Measurements from ENCODE around the gene UBASH3A. TPM values are rescaled to one million over a fixed set of nuclear protein-coding genes. Genes with fewer than 3 reads are reported as not detected.

Gene UBASH3A
- polyA plus RNA-seq, 3 donors = not detected

DNA sequence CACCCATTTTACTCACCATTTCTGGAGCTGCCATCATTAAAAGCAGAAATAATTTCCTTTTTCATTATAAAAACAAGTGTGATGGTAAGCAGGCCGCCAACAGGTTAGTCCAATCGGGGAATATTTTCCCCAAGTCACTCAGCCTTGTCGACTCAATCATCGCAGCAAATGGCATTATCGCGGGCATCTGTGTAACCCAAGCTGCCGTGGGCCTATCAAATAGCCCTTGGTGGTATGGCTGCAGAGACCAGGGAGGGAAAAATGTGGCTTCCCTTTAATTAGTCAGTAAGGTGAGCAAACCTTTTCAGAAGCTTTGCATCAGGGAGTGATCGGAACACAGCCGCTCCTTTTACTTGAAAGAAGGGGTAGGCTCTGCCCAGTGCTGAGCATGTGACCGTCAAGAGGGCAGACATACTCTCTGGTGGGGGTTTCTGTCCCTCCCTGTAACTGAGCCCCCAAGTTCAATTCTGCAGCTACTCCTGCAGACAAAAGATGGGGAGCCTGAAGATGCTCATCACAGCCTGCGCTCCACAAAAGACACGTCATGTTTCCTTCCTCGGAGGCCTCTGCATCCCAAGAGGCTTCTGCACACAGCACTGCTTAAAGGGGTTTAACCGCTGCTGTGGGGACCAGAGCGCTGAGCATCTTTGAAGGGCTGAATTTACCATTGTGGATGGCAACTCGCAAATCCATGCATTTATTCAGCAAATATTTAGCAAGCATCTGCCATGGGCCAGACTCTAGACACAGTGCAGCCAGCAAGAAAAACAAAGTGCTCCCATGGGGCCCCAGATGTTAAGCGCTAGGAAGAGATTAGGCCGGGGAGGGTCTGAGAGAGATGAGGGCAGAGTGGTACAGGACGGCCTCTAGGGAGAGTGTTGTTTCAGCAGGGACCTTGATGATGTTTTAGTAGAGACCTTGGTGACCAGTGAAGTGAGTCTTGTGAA is 6.6 kb upstream of the UBASH3A start:
- Histone ChIP-seq H3K79me2 (ENCODE audit: insufficient read depth, low read length) (no peaks in the 10 kb centered on the region), H3K27me3 (ENCODE audit: control insufficient read depth in 2 of 2, insufficient read depth in 2 of 2, low read length in 2 of 2) (no peaks in the 10 kb centered on the region), H2AFZ (ENCODE audit: insufficient read depth, low read depth, low read length, poor library complexity, severe bottlenecking) (no peak overlapping the region), H3K9ac (ENCODE audit: insufficient read depth, low read length, poor library complexity, severe bottlenecking) (no peak overlapping the region), H3K4me3 (replicated peaks in 1 of 3; ENCODE audit: low read depth in 2 of 3, low read length in 3 of 3) (no peak overlapping the region), H3K9me3 (replicated peaks in 1 of 2; ENCODE audit: control insufficient read depth in 1 of 2, insufficient read depth in 1 of 2, low read length in 2 of 2) (no peaks in the 10 kb centered on the region), H3K4me2 (replicated peaks; ENCODE audit: extremely low read depth, low read length, poor library complexity, severe bottlenecking) (no peak overlapping the region), H3K36me3 (replicated peaks in 1 of 2; ENCODE audit: control insufficient read depth in 1 of 2, insufficient read depth in 2 of 2, low read length in 2 of 2) (no peaks in the 10 kb centered on the region), H4K20me1 (ENCODE audit: insufficient read depth, low read length) (no peaks in the 10 kb centered on the region), H3K27ac (ENCODE audit: low read depth in 1 of 2, low read length in 2 of 2) (no peak overlapping the region), H3K4me1 (ENCODE audit: control insufficient read depth in 1 of 2, insufficient read depth in 2 of 2, low read length in 2 of 2) (no peaks in the 10 kb centered on the region)
- WGBS (ENCODE audit: insufficient coverage) = 96% methylated on average over 14 of the region's 19 CpGs
- no peaks in the 10 kb centered on the region for H3K4me1 Mint-ChIP-seq
- H3K9me3 Mint-ChIP-seq = peaks cover 0 to 5% (median 2%) of the 10 kb centered on the region in 7 donors
- TF ChIP-seq, protein P1, sequence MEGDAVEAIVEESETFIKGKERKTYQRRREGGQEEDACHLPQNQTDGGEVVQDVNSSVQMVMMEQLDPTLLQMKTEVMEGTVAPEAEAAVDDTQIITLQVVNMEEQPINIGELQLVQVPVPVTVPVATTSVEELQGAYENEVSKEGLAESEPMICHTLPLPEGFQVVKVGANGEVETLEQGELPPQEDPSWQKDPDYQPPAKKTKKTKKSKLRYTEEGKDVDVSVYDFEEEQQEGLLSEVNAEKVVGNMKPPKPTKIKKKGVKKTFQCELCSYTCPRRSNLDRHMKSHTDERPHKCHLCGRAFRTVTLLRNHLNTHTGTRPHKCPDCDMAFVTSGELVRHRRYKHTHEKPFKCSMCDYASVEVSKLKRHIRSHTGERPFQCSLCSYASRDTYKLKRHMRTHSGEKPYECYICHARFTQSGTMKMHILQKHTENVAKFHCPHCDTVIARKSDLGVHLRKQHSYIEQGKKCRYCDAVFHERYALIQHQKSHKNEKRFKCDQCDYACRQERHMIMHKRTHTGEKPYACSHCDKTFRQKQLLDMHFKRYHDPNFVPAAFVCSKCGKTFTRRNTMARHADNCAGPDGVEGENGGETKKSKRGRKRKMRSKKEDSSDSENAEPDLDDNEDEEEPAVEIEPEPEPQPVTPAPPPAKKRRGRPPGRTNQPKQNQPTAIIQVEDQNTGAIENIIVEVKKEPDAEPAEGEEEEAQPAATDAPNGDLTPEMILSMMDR (IDR thresholded peaks at IDR 0.05) = no peak
- H3K27me3 Mint-ChIP-seq (ENCODE audit: low read depth in 3 of 3) = peaks cover 0 to 3% (median 0%) of the 10 kb centered on the region in 3 donors
- no peak overlapping the region for H3K27ac Mint-ChIP-seq
- no peak for DNase-seq
- intact Hi-C loops (cut with micrococcal nuclease) = no loop called here
- H3K4me3 Mint-ChIP-seq = no peak overlapping the region
- H3K36me3 Mint-ChIP-seq = no peaks in the 10 kb centered on the region

GRCh38 chr21:42397746-42398394 is 5.8 kb upstream of the UBASH3A start:
- no peaks in the 10 kb centered on the region for H4K20me1 ChIP-seq (ENCODE audit: insufficient read depth, low read length)
- H3K4me3 ChIP-seq (replicated peaks in 1 of 3; ENCODE audit: low read depth in 2 of 3, low read length in 3 of 3) = no peak overlapping the region
- H3K9ac ChIP-seq (ENCODE audit: insufficient read depth, low read length, poor library complexity, severe bottlenecking) = no peak overlapping the region
- H3K9me3 ChIP-seq (replicated peaks in 1 of 2; ENCODE audit: control insufficient read depth in 1 of 2, insufficient read depth in 1 of 2, low read length in 2 of 2) = no peaks in the 10 kb centered on the region
- no peak for DNase-seq
- Mint-ChIP-seq H3K4me3 (no peak overlapping the region), H3K9me3 (peaks cover 0 to 5% (median 2%) of the 10 kb centered on the region in 7 donors), H3K36me3 (no peaks in the 10 kb centered on the region), H3K27me3 (ENCODE audit: low read depth in 3 of 3) (peaks cover 0 to 2% (median 0%) of the 10 kb centered on the region in 3 donors), H3K4me1 (no peaks in the 10 kb centered on the region), H3K27ac (no peak overlapping the region)
- no peak overlapping the region for H3K4me2 ChIP-seq (replicated peaks; ENCODE audit: extremely low read depth, low read length, poor library complexity, severe bottlenecking)
- no peaks in the 10 kb centered on the region for H3K27me3 ChIP-seq (ENCODE audit: control insufficient read depth in 2 of 2, insufficient read depth in 2 of 2, low read length in 2 of 2)
- no peak overlapping the region for H2AFZ ChIP-seq (ENCODE audit: insufficient read depth, low read depth, low read length, poor library complexity, severe bottlenecking)
- intact Hi-C loops (cut with micrococcal nuclease) = no loop called here
- TF ChIP-seq, protein P1 (IDR thresholded peaks at IDR 0.05) = no peak
- no peaks in the 10 kb centered on the region for H3K36me3 ChIP-seq (replicated peaks in 1 of 2; ENCODE audit: control insufficient read depth in 1 of 2, insufficient read depth in 2 of 2, low read length in 2 of 2)
- no peaks in the 10 kb centered on the region for H3K4me1 ChIP-seq (ENCODE audit: control insufficient read depth in 1 of 2, insufficient read depth in 2 of 2, low read length in 2 of 2)
- 88% methylated on average over 12 of the region's 14 CpGs for WGBS (ENCODE audit: insufficient coverage)
- H3K79me2 ChIP-seq (ENCODE audit: insufficient read depth, low read length) = no peaks in the 10 kb centered on the region
- no peak overlapping the region for H3K27ac ChIP-seq (ENCODE audit: low read depth in 1 of 2, low read length in 2 of 2)
